ENCODE measurements around the gene ZSCAN31. TPM values are rescaled to one million over a fixed set of nuclear protein-coding genes. Genes with fewer than 3 reads are reported as not detected.

Gene ZSCAN31
- polyA plus RNA-seq, 1 of the 3 experiments (the other 2 are of a cell fraction) = 1.9 TPM

GRCh38 chr6:28354688-28355554, 19.0 kb upstream of the ZSCAN31 start:
- no peak for DNase-seq
- Histone ChIP-seq H3K4me3 (ENCODE audit: low read depth in 2 of 2, low read length in 1 of 2) (peak overlapping the region; percentile 75 to 84; a peak in 3 of 4 replicates), H2AFZ (ENCODE audit: low read depth) (peak overlapping the region; percentile 24; the same call in 1 of the 2 replicates), H3K9me2 (no peaks in the 10 kb centered on the region), H3K27ac (ENCODE audit: low read depth in 2 of 2, low read length in 1 of 2) (peak overlapping the region; percentile 59 to 71; a peak in 3 of 4 replicates), H3K4me2 (peak overlapping the region; percentile 85), H3K27me3 (ENCODE audit: insufficient read depth) (no peaks in the 10 kb centered on the region), H3K9ac (no peak overlapping the region), H3K79me2 (ENCODE audit: insufficient read depth) (peaks cover 39% of the 10 kb centered on the region), H4K20me1 (ENCODE audit: insufficient read depth) (no peaks in the 10 kb centered on the region), H3F3A (replicated peaks; ENCODE audit: insufficient read depth) (no peaks in the 10 kb centered on the region), H3K9me3 (no peaks in the 10 kb centered on the region), H3K36me3 (replicated peaks in 1 of 2; ENCODE audit: control insufficient read depth in 1 of 2, insufficient read depth in 2 of 2, low read length in 1 of 2) (no peaks in the 10 kb centered on the region), H3K4me1 (ENCODE audit: control insufficient read depth in 1 of 2, insufficient read depth in 2 of 2, low read depth in 1 of 2, low read length in 1 of 2) (peaks cover 10 to 22% of the 10 kb centered on the region in 2 experiments; a peak in 3 of 4 replicates)
- ChIA-PET POLR2A (interaction anchor here (0.6 to 2.2 kb wide), 6 partner anchors 19 to 462 kb away, joined by 3 to 12 read pairs (median 8); partner anchors contain the start of genes ZKSCAN8, ZSCAN26 and ZSCAN31), CTCF (interaction anchor here (0.9 to 3.4 kb wide), 21 partner anchors 10 to 374 kb away, joined by 3 to 29 read pairs (median 8); partner anchors contain the start of genes PGBD1, ZSCAN26 and ZSCAN31)
- 96% methylated on average over 10 of the region's 10 CpGs for WGBS (ENCODE audit: low lambda C conversion rate)
- TF ChIP-seq MEF2A (IDR thresholded peaks at IDR 0.05; ENCODE audit: borderline replicate concordance, low read depth) = no peak
- TF ChIP-seq TCF12 (IDR thresholded peaks at IDR 0.05) = no peak
- TF ChIP-seq ELF1 (IDR thresholded peaks at IDR 0.05) = no peak
- TF ChIP-seq, protein P1, sequence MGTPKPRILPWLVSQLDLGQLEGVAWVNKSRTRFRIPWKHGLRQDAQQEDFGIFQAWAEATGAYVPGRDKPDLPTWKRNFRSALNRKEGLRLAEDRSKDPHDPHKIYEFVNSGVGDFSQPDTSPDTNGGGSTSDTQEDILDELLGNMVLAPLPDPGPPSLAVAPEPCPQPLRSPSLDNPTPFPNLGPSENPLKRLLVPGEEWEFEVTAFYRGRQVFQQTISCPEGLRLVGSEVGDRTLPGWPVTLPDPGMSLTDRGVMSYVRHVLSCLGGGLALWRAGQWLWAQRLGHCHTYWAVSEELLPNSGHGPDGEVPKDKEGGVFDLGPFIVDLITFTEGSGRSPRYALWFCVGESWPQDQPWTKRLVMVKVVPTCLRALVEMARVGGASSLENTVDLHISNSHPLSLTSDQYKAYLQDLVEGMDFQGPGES (IDR thresholded peaks at IDR 0.05; ENCODE audit: low read depth, low read length) = no peak
- TF ChIP-seq GATA2 (CRISPR knock-in tag; IDR thresholded peaks at IDR 0.05) = no peak
- TF ChIP-seq MXI1 (IDR thresholded peaks at IDR 0.05; ENCODE audit: low read depth, low read length) = no peak
- TF ChIP-seq, protein P2, sequence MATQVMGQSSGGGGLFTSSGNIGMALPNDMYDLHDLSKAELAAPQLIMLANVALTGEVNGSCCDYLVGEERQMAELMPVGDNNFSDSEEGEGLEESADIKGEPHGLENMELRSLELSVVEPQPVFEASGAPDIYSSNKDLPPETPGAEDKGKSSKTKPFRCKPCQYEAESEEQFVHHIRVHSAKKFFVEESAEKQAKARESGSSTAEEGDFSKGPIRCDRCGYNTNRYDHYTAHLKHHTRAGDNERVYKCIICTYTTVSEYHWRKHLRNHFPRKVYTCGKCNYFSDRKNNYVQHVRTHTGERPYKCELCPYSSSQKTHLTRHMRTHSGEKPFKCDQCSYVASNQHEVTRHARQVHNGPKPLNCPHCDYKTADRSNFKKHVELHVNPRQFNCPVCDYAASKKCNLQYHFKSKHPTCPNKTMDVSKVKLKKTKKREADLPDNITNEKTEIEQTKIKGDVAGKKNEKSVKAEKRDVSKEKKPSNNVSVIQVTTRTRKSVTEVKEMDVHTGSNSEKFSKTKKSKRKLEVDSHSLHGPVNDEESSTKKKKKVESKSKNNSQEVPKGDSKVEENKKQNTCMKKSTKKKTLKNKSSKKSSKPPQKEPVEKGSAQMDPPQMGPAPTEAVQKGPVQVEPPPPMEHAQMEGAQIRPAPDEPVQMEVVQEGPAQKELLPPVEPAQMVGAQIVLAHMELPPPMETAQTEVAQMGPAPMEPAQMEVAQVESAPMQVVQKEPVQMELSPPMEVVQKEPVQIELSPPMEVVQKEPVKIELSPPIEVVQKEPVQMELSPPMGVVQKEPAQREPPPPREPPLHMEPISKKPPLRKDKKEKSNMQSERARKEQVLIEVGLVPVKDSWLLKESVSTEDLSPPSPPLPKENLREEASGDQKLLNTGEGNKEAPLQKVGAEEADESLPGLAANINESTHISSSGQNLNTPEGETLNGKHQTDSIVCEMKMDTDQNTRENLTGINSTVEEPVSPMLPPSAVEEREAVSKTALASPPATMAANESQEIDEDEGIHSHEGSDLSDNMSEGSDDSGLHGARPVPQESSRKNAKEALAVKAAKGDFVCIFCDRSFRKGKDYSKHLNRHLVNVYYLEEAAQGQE (IDR thresholded peaks at IDR 0.05; ENCODE audit: low read depth, low read length) = no peak
- TF ChIP-seq EP300 (IDR thresholded peaks at IDR 0.05; ENCODE audit: borderline replicate concordance in 1 of 2, low read depth in 1 of 2, low read length in 1 of 2) = no peak
- no peak for TF ChIP-seq NRF1 (IDR thresholded peaks at IDR 0.05; ENCODE audit: low read depth, low read length)
